Stomach smooth muscle (tissue), 2 donors: Measurements from ENCODE around the gene LCE2B.
"Not testable (repeated sequence)": the region's sequence is repeated elsewhere in the genome, so short reads cannot be mapped to it uniquely, and the experiment has no call there.

Experiments
- H3K27ac ChIP-seq: one replicate; pipeline ENCODE4 v1.7.0; 2013; ENCODE audit warnings: mild to moderate bottlenecking, low read length, inconsistent platforms
- H3K27me3 ChIP-seq, 2 donors: one replicate each; pipeline ENCODE4 v1.7.0; 2013; ENCODE audit warnings: low read length in 2 of 2; ENCODE audit not compliant: insufficient read depth in 2 of 2, control insufficient read depth in 1 of 2
- H3K36me3 ChIP-seq, 2 donors: one replicate each; pipeline ENCODE4 v1.7.0; 2013; ENCODE audit warnings: low read length in 2 of 2; ENCODE audit not compliant: control insufficient read depth in 2 of 2, insufficient read depth in 2 of 2
- H3K4me1 ChIP-seq: one replicate; pipeline ENCODE4 v1.7.0; 2013; ENCODE audit warnings: low read length; ENCODE audit not compliant: control insufficient read depth, insufficient read depth
- H3K4me3 ChIP-seq, 2 donors: one replicate each; pipeline ENCODE4 v1.7.0; 2013; ENCODE audit warnings: low read length in 2 of 2
- H3K9ac ChIP-seq, 2 donors: one replicate each; pipeline ENCODE4 v1.7.0; 2013; ENCODE audit warnings: low read length in 2 of 2, mild to moderate bottlenecking in 1 of 2
- H3K9me3 ChIP-seq, 2 donors: one replicate each; pipeline ENCODE4 v1.7.0; 2013; ENCODE audit warnings: low read length in 2 of 2; ENCODE audit not compliant: control insufficient read depth in 2 of 2
- donor health status: healthy.
- donor health status: Pancreatic carcinoma.

The LCE2B gene

DNA sequence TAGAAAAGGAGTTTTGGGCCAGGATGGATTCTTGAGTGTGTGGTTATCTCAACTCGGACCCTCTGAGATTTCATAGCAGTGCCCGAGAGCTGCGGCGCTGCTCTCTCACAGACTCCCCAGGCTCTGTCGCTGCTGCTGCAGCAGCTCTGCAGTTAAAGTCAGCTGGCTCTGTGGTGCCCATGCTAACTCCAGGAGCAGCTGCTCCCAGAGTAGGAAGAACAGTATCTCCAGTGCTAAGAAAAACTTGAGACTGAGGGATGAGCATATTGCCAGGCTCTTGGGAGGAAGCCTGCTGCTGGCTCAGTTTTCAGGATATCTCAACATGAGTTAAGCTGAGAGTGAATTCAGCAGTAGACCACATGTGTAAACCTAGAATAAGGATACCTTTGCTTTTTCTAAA lies 18.3 kb upstream of the LCE2B start:
- Histone ChIP-seq H3K9ac (no peak overlapping the region), H3K27ac (no peak overlapping the region), H3K27me3 (no peaks in the 10 kb centered on the region), H3K36me3 (no peaks in the 10 kb centered on the region), H3K4me3 (no peak overlapping the region), H3K4me1 (no peaks in the 10 kb centered on the region), H3K9me3 (peaks cover 0 to under 1% of the 10 kb centered on the region in 2 donors)

DNA sequence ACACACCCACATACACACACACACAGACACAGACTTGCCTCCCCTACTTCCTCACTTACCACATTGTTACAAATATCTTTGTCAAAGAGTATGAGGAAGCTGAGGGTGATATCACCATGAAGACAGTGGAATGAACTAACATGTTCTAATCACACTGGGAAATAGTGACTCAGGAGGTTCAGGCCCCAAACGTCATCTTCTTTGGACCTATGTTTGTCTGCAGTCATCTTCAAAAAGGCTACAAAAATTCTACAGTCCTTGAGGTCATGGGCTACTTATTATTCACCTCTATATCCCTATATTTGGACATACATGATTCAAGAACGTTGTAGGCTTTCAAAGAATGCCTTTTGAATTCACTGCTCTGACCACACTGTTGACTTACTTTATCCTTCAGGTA lies 12.9 kb upstream of the LCE2B start:
- Histone ChIP-seq H3K9ac (no peak overlapping the region), H3K36me3 (no peaks in the 10 kb centered on the region), H3K27me3 (no peaks in the 10 kb centered on the region), H3K4me3 (no peak overlapping the region), H3K9me3 (peaks cover 0 to 7% of the 10 kb centered on the region in 2 donors), H3K27ac (no peak overlapping the region), H3K4me1 (no peaks in the 10 kb centered on the region)

DNA sequence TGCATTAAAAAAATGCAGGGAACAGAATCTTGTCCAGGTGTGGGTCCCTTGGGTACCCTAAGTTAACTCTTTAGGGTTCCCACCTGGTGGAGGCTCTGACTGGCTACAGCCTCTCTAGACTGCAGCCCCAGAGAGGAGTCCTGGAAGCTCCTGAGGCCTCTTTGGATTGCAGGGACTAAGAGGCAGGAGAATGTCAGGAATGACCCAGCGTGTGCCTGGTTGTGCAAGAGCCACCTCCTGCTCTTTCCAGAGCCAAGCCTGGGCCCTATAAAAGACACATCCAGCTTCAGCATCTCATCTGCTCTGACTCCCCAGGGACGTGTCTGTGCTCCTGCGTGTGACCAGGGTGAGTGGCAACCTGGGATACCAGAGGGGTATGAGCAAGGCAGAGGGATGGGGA lies 10.9 kb upstream of the LCE2B start, which contains the start of gene LCE2C:
LCE2C (plus strand) TSS at position 297 of the 400 bp plus-strand sequence. CDS start 737 bp downstream, outside the sequence.
- H3K4me1 ChIP-seq, H3K9me3 ChIP-seq, H3K27me3 ChIP-seq, H3K36me3 ChIP-seq, H3K9ac ChIP-seq, H3K27ac ChIP-seq, H3K4me3 ChIP-seq: not testable (repeated sequence)

DNA sequence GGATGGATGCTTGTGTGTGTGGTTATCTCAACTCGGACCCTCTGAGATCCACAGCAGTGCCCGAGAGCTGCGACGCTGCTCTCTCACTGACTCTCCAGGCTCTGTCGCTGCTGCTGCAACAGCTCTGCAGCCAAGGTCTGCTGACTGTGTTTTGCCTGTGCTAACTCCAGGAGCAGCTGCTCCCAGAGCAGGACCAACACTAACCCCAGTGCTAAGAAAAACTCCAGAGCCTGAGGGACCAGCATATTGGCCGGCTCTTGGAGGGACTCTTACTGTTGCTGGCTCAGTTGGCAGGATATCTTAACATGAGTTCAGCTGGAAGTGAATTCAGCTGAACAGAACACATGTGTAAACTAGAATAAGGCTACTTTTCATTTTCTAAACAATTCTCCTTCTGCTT lies 6.5 kb upstream of the LCE2B start:
- Histone ChIP-seq H3K27ac (no peak overlapping the region), H3K27me3 (peaks cover 0 to 2% of the 10 kb centered on the region in 2 donors), H3K36me3 (no peaks in the 10 kb centered on the region), H3K9ac (no peak overlapping the region), H3K4me3 (no peak overlapping the region), H3K9me3 (no peaks in the 10 kb centered on the region), H3K4me1 (no peaks in the 10 kb centered on the region)

DNA sequence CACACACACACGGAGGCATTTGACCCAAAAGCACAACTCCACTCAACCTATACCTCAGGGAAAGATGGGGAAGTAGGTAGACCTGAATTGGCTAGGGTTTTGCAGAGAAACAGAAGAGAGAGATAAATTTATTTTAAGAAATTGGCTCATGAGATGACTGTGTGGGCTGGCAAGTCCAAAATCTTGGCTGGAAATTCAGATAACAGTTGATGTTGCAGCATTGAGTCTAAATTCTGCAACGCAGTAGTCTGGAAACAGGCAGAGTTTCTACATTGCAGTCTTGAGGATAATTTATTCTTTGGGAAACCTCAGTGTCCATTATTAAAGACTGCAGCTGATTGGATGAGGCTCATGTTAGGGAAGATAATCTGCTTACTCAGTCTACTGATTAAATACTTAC lies 4.3 kb upstream of the LCE2B start:
- Histone ChIP-seq H3K36me3 (no peaks in the 10 kb centered on the region), H3K27ac (no peak overlapping the region)

DNA sequence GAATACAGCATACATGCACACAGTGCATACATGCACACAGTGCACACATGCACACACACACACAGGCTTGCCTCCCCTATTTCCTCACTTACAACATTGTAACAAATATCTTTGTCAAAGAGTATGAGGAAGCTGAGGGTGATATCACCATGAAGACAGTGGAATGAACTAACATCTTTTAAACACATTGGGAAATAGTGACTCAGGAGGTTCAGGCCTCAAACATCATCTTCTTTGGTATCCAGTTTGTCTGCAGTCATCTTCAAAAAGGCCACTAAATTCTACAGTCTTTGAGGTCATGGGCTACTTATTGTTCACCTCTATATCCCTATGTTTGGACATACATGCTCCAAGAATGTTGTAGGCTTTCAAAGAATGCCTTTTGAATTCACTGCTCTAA lies 2.1 kb upstream of the LCE2B start:
- Histone ChIP-seq H3K27ac (no peak overlapping the region), H3K9ac (no peak overlapping the region), H3K9me3 (peaks cover 0 to 3% of the 10 kb centered on the region in 2 donors), H3K4me1 (no peaks in the 10 kb centered on the region), H3K27me3 (peaks cover 0 to 3% of the 10 kb centered on the region in 2 donors), H3K36me3 (no peaks in the 10 kb centered on the region), H3K4me3 (no peak overlapping the region)

More for the DNA sequence above, 4.3 kb upstream of the LCE2B start:
- H3K4me3 ChIP-seq = no peak overlapping the region
- H3K9ac ChIP-seq = no peak overlapping the region
- no peaks in the 10 kb centered on the region for H3K4me1 ChIP-seq
- no peaks in the 10 kb centered on the region for H3K9me3 ChIP-seq
- peaks cover 0 to 2% of the 10 kb centered on the region in 2 donors for H3K27me3 ChIP-seq

DNA sequence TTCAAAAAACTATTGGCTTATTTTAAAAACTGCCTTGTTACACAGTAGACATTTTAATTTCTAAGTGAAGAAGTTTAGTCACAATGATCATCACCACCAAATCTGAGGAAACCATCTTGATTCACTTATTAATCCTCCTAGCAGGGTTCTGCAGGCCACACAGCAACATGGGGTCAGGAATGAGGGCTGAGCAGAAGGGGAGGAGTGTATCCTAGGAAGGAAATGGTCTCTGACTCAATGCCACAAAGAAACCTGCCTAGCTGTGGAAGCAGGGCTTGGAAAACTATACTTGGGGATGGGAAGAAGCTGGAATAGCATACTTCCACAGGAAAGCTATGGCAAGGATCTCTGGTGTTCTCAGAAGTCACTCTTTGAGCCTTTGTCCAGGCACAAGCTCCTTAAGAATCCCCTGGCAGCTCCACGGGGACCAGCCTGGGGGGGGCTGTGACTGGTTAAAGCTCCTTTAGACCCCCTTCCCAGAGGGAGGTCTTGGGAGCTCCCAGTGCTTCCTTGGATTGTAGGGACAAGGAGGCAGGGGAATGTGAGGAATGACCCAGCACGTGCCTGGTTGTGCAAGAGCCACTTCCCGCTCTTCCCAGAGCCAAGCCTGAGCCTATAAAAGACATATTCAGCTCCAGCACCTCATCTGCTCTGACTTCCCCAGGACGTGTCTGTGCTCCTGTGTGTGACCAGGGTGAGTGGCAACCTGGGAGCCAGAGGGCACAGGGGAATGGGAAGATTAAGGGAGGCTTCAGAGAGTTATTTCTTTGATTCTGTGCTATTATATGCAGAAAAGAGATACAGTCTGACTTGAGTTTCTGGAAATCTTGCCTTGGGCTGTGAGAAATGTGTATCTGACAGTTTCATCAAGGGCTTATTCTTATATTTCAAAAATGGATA lies 12.0 kb downstream of the LCE2B start, which contains the start of gene LCE2A:
LCE2A (plus strand) TSS at position 645 of the 900 bp plus-strand sequence. CDS start 557 bp downstream, outside the sequence.
- H3K4me3 ChIP-seq = no peak within 1 kb of the TSS
- H3K9ac ChIP-seq = no peak within 1 kb of the TSS
- H3K27ac ChIP-seq = no peak within 1 kb of the TSS
- no peaks in the 10 kb centered on the region for H3K36me3 ChIP-seq
- no peaks in the 10 kb centered on the region for H3K4me1 ChIP-seq
- no peaks in the 10 kb centered on the region for H3K27me3 ChIP-seq
- H3K9me3 ChIP-seq = peaks cover 0 to 2% of the 10 kb centered on the region in 2 donors

DNA sequence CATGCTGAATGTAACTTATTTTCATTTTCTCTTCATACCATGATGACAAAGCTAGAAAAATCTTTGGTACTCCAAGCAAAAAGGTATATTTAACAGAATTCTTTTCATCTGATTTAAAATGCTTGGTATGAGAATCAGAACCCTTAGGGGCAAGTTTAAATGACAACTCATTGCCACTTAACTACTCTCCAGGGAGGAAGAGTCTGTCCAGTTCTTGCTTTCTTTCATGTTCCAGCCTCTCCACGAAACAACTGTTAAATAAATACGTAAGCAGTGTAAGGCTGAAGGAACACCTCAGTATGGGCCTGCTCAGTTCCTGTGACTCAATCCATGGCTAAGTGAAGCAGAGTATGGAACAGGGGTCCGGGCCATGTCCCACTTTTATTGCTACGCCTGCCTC lies 13.8 kb downstream of the LCE2B start:
- Histone ChIP-seq H3K9me3 (peaks cover 0 to 5% of the 10 kb centered on the region in 2 donors), H3K27ac (no peak overlapping the region), H3K4me3 (no peak overlapping the region), H3K9ac (no peak overlapping the region), H3K36me3 (no peaks in the 10 kb centered on the region), H3K27me3 (no peaks in the 10 kb centered on the region), H3K4me1 (no peaks in the 10 kb centered on the region)

DNA sequence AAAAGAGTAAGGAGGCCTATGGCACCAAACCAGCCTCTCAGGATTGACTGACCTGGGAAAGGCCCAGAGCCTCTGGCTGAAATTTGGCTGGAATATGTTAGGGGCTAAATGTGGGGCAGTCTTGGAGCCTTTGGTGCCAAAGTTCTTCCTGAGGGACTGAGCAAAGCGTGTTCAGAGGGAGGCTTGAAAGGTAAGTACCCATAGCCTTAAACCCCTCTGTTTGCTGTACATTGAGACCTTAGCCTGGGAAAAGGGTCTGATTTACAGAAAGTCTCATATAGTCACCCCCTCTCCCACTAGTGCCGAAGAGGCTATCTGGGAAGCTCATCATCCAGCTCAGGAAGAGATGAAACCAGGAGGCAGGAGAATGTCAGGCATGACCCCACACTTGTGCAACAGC lies 21.9 kb downstream of the LCE2B start, which contains the start of gene LCE4A:
LCE4A (plus strand) TSS at position 301 of the 400 bp plus-strand sequence. CDS start 916 bp downstream, outside the sequence.
- Histone ChIP-seq H3K9ac (no peak within 1 kb of the TSS), H3K9me3 (peaks cover 0 to 3% of the 10 kb centered on the region in 2 donors), H3K27ac (no peak within 1 kb of the TSS), H3K4me1 (no peaks in the 10 kb centered on the region), H3K27me3 (no peaks in the 10 kb centered on the region), H3K36me3 (no peaks in the 10 kb centered on the region), H3K4me3 (no peak within 1 kb of the TSS)

DNA sequence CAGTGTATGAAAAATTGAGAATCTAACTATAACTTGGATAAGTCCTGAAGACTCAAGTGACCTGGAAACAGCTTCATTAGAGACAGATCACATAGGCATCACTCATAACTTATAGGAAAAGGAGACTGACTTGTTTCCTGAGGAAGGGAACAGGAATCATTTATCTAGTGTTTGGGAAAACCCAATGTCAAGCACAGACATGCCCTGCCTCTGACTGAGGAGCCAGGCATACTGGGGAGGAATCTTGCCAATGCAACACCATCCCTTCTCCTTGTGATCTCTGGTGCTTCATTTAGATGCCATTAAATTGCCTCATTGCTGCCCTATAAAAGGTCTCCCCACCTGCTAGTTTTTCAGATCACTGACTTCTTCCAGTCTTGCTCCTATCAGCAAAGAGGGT lies 32.3 kb downstream of the LCE2B start:
- Histone ChIP-seq H3K4me3 (no peak overlapping the region), H3K9ac (no peak overlapping the region), H3K27ac (no peak overlapping the region), H3K27me3 (no peaks in the 10 kb centered on the region), H3K36me3 (no peaks in the 10 kb centered on the region), H3K4me1 (no peaks in the 10 kb centered on the region), H3K9me3 (peaks cover 0 to 5% of the 10 kb centered on the region in 2 donors)

DNA sequence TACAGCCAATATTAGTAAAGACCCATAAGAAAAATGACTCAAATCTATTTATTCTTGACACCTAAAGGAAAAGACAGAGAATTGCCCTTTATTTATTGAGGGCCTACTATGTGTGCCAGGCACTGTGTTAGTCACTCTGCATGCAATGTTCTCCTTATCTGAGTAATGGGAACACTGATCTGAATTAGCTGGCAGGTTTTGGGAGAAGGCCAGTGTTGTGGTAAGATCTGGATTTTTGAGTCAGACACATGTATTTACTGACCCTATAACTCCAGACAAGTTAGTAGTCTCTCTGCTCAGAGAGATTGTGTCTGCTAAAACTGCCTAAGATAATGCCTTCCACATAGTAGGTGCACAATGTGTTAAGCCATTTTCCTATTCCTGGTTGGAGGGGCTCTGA lies 39.3 kb downstream of the LCE2B start:
- Histone ChIP-seq H3K4me3 (no peak overlapping the region), H3K9me3 (no peaks in the 10 kb centered on the region), H3K27ac (no peak overlapping the region), H3K27me3 (peaks cover 0 to 2% of the 10 kb centered on the region in 2 donors), H3K9ac (no peak overlapping the region), H3K36me3 (no peaks in the 10 kb centered on the region), H3K4me1 (peaks cover 4% of the 10 kb centered on the region)
